CD14-positive monocyte (primary cell): ENCODE measurements around the gene TXNIP. TPM values are rescaled to one million over a fixed set of nuclear protein-coding genes. Genes with fewer than 3 reads are reported as not detected.

ENCODE experiments used
- DNase-seq, 3 donors: peaks; one replicate each; pipeline ENCODE4 v3.0.0-alpha.2; 2011 to 2022
- H2AFZ ChIP-seq: 2 replicates; pipeline ENCODE4 v1.6.0; 2012; ENCODE audit warnings: mild to moderate bottlenecking, low read depth, low read length, inconsistent platforms; ENCODE audit not compliant: insufficient read depth, poor library complexity, severe bottlenecking
- H3K27ac ChIP-seq, 2 donors: 1 replicate in 1 of 2; 2 replicates in 1 of 2; pipeline ENCODE4 v1.5.1; 2012 to 2013; ENCODE audit warnings: low read length in 2 of 2, control low read depth in 1 of 2, inconsistent platforms in 1 of 2, low read depth in 1 of 2, mild to moderate bottlenecking in 1 of 2
- H3K27me3 ChIP-seq, 2 donors: one replicate each; pipeline versions ENCODE4 v1.6.0 to v1.6.1; 2011 to 2013; ENCODE audit warnings: low read length in 2 of 2; ENCODE audit not compliant: control insufficient read depth in 2 of 2, insufficient read depth in 2 of 2
- H3K36me3 ChIP-seq, 2 donors: replicated peaks in 1 of 2; 1 replicate in 1 of 2; 2 replicates in 1 of 2; pipeline versions ENCODE4 v1.5.1 to v1.6.1; 2012 to 2013; ENCODE audit warnings: low read length in 2 of 2, control low read depth in 1 of 2, inconsistent platforms in 1 of 2, mild to moderate bottlenecking in 1 of 2; ENCODE audit not compliant: insufficient read depth in 2 of 2, control insufficient read depth in 1 of 2
- H3K4me1 ChIP-seq, 2 donors: 1 replicate in 1 of 2; 2 replicates in 1 of 2; pipeline versions ENCODE4 v1.5.1 to v1.6.1; 2012 to 2013; ENCODE audit warnings: low read length in 2 of 2, control low read depth in 1 of 2, inconsistent platforms in 1 of 2, mild to moderate bottlenecking in 1 of 2, moderate library complexity in 1 of 2; ENCODE audit not compliant: insufficient read depth in 2 of 2, control insufficient read depth in 1 of 2
- H3K4me2 ChIP-seq: replicated peaks from 2 replicates; pipeline ENCODE3; 2012; ENCODE audit warnings: low read length, moderate library complexity, mild to moderate bottlenecking; ENCODE audit not compliant: poor library complexity, severe bottlenecking; ENCODE audit errors: extremely low read depth
- H3K4me3 ChIP-seq, 3 experiments: fragments of 200-600 bp in 1 of 3; sonication (generic) in 1 of 3; replicated peaks in 1 of 3; 1 replicate in 2 of 3; 2 replicates in 1 of 3; pipeline ENCODE4 v1.5.1; 2011 to 2013; ENCODE audit warnings: low read length in 3 of 3, mild to moderate bottlenecking in 3 of 3, control low read depth in 2 of 3, low read depth in 2 of 3, inconsistent platforms in 1 of 3, moderate library complexity in 1 of 3
- H3K79me2 ChIP-seq: 2 replicates; pipeline ENCODE4 v1.6.0; 2012; ENCODE audit warnings: mild to moderate bottlenecking, control low read depth, inconsistent platforms, low read length, moderate library complexity; ENCODE audit not compliant: insufficient read depth
- H3K9ac ChIP-seq: 2 replicates; pipeline ENCODE4 v1.6.0; 2017; ENCODE audit warnings: low read length, mild to moderate bottlenecking; ENCODE audit not compliant: insufficient read depth, poor library complexity, severe bottlenecking
- H3K9me3 ChIP-seq, 2 donors: replicated peaks in 1 of 2; 1 replicate in 1 of 2; 2 replicates in 1 of 2; pipeline versions ENCODE4 v1.5.1 to v1.6.1; 2012 to 2013; ENCODE audit warnings: low read length in 2 of 2, control low read depth in 1 of 2; ENCODE audit not compliant: control insufficient read depth in 1 of 2, insufficient read depth in 1 of 2
- H4K20me1 ChIP-seq: 2 replicates; pipeline ENCODE4 v1.6.0; 2012; ENCODE audit warnings: mild to moderate bottlenecking, low read length, control low read depth, moderate library complexity; ENCODE audit not compliant: insufficient read depth
- H3K27ac Mint-ChIP-seq, 7 donors: one replicate each; pipeline ENCODE4 v1.8.0; 2020; ENCODE audit warnings: mild to moderate bottlenecking in 7 of 7, mixed read lengths in 7 of 7, moderate library complexity in 6 of 7, inconsistent platforms in 2 of 7
- H3K27me3 Mint-ChIP-seq, 3 donors: one replicate each; pipeline ENCODE4 v1.8.0; 2021 to 2022; ENCODE audit warnings: low read depth in 3 of 3, mild to moderate bottlenecking in 3 of 3, mixed read lengths in 3 of 3, moderate library complexity in 3 of 3, inconsistent platforms in 1 of 3
- H3K36me3 Mint-ChIP-seq, 2 donors: one replicate each; pipeline ENCODE4 v1.8.0; 2020; ENCODE audit warnings: mixed read lengths in 2 of 2, inconsistent platforms in 1 of 2, mild to moderate bottlenecking in 1 of 2
- H3K4me1 Mint-ChIP-seq: one replicate; pipeline ENCODE4 v1.8.0; 2020; ENCODE audit warnings: mild to moderate bottlenecking, mixed read lengths
- H3K4me3 Mint-ChIP-seq, 2 donors: one replicate each; pipeline ENCODE4 v1.8.0; 2020; ENCODE audit warnings: mild to moderate bottlenecking in 2 of 2, mixed read lengths in 2 of 2, moderate library complexity in 1 of 2
- H3K9me3 Mint-ChIP-seq, 7 donors: one replicate each; pipeline ENCODE4 v1.8.0; 2020 to 2022; ENCODE audit warnings: mixed read lengths in 7 of 7, mild to moderate bottlenecking in 6 of 7, moderate library complexity in 6 of 7, inconsistent platforms in 2 of 7
- WGBS: methylation state at CpG from one replicate; pipeline ENCODE4 v1.1.5; 2013; ENCODE audit warnings: missing lambda C conversion rate; ENCODE audit not compliant: insufficient coverage; 5-methylcytosine and 5-hydroxymethylcytosine counted together
- intact Hi-C, 2 donors: fragments of 100-400 bp; cut with micrococcal nuclease; formaldehyde crosslinking; loops; one replicate each; pipeline versions ENCODE4 v1.15.0 to v1.15.1; 2023
- polyA plus RNA-seq, 3 donors: library from polyadenylated mRNA; depleted of rRNA in 1 of 3; unstranded in 2 of 3; stranded (reverse) in 1 of 3; fragments of 300-500 nt in 2 of 3; fragments of >200 nt in 1 of 3; fragmentation: Illumina TruSeq in 2 of 3; gene quantifications; 1 replicate in 2 of 3; 2 replicates in 1 of 3; pipeline ENCODE4 v1.2.3, GENCODE V29; 2012 to 2021
- TF ChIP-seq, protein P1 (sequence below): fragments of 200-600 bp; IDR thresholded peaks from one replicate; pipeline ENCODE4 v1.8.0; 2022; ENCODE audit warnings: antibody characterized with exemption, mild to moderate bottlenecking

The TXNIP gene
- polyA plus RNA-seq, 3 donors, result 640 to 3,778 (median 844) TPM

DNA sequence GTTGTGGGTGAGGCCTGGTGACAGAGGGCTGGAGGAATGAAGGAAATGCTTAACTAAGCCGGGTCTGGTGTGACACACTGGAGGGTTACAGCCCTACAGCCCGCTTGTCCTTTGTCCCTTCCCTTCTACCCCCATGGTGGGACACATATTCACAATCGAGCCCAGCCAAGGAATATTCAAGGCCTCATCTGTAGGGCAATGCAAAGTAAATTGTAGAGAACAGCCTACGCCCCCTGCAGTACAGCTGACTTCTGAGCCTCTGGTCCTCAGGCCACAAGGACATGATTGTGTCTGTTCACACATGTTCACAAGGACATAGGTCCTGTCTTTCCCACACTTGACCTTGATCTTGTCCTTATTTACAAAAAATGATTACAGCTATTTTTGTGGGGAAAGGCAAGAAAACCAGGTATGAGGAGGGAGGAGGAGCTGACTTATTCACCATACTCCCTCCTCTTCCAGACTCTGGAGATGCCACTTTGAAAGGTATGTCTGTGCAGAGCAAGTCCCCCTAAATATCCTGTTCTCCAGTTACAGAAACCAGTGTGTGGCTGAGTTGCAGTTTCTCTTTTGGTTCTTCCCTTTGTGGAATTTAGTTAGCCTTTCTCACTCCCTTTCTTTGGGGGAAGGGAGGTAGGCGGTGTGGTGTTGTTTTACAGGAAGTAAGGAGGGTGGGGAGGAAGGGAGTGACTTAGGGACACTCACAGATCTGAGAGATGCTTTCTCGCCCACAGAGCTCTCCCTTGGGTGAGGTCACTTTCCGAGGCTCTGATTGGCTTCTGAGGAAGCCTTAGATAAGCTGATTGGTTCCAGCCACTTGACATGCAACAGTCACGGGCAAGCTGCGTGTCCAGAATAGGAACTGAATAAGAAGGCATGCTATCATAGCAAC lies 17.3 kb downstream of the TXNIP start:
- TF ChIP-seq, protein P1, sequence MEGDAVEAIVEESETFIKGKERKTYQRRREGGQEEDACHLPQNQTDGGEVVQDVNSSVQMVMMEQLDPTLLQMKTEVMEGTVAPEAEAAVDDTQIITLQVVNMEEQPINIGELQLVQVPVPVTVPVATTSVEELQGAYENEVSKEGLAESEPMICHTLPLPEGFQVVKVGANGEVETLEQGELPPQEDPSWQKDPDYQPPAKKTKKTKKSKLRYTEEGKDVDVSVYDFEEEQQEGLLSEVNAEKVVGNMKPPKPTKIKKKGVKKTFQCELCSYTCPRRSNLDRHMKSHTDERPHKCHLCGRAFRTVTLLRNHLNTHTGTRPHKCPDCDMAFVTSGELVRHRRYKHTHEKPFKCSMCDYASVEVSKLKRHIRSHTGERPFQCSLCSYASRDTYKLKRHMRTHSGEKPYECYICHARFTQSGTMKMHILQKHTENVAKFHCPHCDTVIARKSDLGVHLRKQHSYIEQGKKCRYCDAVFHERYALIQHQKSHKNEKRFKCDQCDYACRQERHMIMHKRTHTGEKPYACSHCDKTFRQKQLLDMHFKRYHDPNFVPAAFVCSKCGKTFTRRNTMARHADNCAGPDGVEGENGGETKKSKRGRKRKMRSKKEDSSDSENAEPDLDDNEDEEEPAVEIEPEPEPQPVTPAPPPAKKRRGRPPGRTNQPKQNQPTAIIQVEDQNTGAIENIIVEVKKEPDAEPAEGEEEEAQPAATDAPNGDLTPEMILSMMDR, result peak; percentile 22
- 7% methylated on average over 6 of the region's 9 CpGs for WGBS
- Histone ChIP-seq H3K79me2 (peaks cover 18% of the 10 kb centered on the region), H3K27me3 (no peaks in the 10 kb centered on the region), H3K9ac (peak overlapping the region; percentile 74), H3K9me3 (no peaks in the 10 kb centered on the region), H3K4me2 (peak overlapping the region; percentile 84), H3K4me1 (peaks cover 55 to 71% of the 10 kb centered on the region in 2 donors), H3K27ac (peak overlapping the region; percentile 85 to 99), H2AFZ (peak overlapping the region; percentile 18), H3K36me3 (peaks cover 0 to 6% of the 10 kb centered on the region in 2 donors), H3K4me3 (peak overlapping the region; percentile 26 to 74 (median 69)), H4K20me1 (no peaks in the 10 kb centered on the region)
- intact Hi-C loops, result loop anchor here (1.0 to 5.0 kb wide), 3 partner anchors 8 to 62 kb away; partner anchors contain the start of gene PEX11B (in 1 of the 2)
- Mint-ChIP-seq H3K36me3 (peaks cover 9 to 15% of the 10 kb centered on the region in 2 donors), H3K4me1 (peaks cover 29% of the 10 kb centered on the region), H3K27ac (no peak overlapping the region), H3K9me3 (no peaks in the 10 kb centered on the region), H3K27me3 (peaks cover 0 to 2% (median 0%) of the 10 kb centered on the region in 3 donors), H3K4me3 (no peak overlapping the region)
- peak; percentile 98 to 100 (median 100) for DNase-seq

DNA sequence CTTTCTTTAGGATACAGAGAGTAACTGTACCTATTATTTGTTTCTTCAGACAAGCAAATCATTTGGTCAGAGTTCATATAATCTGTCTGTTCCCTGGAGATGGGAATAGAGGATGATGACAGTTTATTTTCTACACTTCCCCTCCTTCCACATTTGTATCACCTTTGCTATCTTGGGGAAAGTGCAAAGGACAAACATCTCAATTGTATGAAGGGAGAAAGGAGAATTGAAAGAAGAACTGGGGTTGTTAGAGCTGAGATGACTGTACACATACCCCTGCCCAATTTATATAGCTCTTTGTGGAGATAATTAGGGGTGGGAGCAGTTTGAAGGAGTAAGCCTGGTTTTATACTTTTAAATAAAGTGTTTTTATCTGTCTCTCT lies 17.9 kb downstream of the TXNIP start:
- peak overlapping the region; percentile 74 for H3K9ac ChIP-seq
- TF ChIP-seq, protein P1, result no peak
- H3K27ac ChIP-seq, result peak overlapping the region; percentile 85 to 99
- Mint-ChIP-seq H3K36me3 (peaks cover 7 to 17% of the 10 kb centered on the region in 2 donors), H3K27ac (no peak overlapping the region), H3K9me3 (no peaks in the 10 kb centered on the region), H3K4me3 (peak overlapping the region in 1 of 2 donors; percentile 56), H3K27me3 (peaks cover 0 to 2% (median 0%) of the 10 kb centered on the region in 3 donors), H3K4me1 (peaks cover 23% of the 10 kb centered on the region)
- H3K9me3 ChIP-seq, result no peaks in the 10 kb centered on the region
- H2AFZ ChIP-seq, result peak overlapping the region; percentile 18
- H3K4me3 ChIP-seq, result peak overlapping the region; percentile 26 to 74 (median 69)
- no peaks in the 10 kb centered on the region for H3K27me3 ChIP-seq
- DNase-seq, result no peak
- H3K4me1 ChIP-seq, result peaks cover 49 to 65% of the 10 kb centered on the region in 2 donors
- H3K4me2 ChIP-seq, result peak overlapping the region; percentile 84
- intact Hi-C loops, result loop anchor here (1.0 to 5.0 kb wide), 3 partner anchors 9 to 61 kb away; partner anchors contain the start of gene PEX11B (in 1 of the 2)
- H3K79me2 ChIP-seq, result peaks cover 18% of the 10 kb centered on the region
- H3K36me3 ChIP-seq, result peaks cover 0 to 6% of the 10 kb centered on the region in 2 donors
- no peaks in the 10 kb centered on the region for H4K20me1 ChIP-seq
